Measurements from ENCODE around the gene DRG2. TPM values are rescaled to one million over a fixed set of nuclear protein-coding genes. Genes with fewer than 3 reads are reported as not detected.
A peak's percentile ranks its signal among the peaks of the same experiment; 100 is the strongest.

The DRG2 gene
- total and polyA plus RNA-seq, 2 of the 8 experiments (the other 6 are each of a cell fraction or from before 2014, with no cell fraction given): 44.6 to 47.8 TPM

DNA sequence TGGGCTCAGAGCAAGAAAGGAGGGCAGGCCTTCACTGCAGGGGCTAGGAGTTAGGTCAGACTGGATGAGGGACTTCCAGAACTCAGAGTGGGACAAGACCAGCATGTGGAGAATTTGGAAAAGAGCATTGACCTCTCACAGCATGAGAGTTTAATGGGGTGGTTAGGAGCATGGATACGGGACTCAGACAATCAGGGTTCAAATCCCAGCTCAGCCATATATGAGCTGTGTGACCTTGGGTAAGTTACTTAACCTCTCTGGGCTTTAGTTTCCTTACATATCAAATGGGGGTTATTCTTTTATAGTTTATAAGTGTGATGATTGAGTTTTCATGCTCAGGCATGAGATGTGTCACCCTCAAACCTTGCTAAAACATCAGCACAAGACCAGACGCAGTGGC, 58.5 kb downstream of the DRG2 start:
- no peak overlapping the region for H2BK120ac ChIP-seq (replicated peaks; ENCODE audit: low read depth, low read length)
- no peak overlapping the region for H3K27ac ChIP-seq (ENCODE audit: low read depth, low read length)
- no peaks in the 10 kb centered on the region for H3K23me2 ChIP-seq (ENCODE audit: low read depth, low read length)
- H2BK12ac ChIP-seq (ENCODE audit: low read depth, low read length): no peak overlapping the region
- no peak overlapping the region for H4K5ac ChIP-seq (ENCODE audit: insufficient read length, low read depth, low read length)
- no peak overlapping the region for H3K23ac ChIP-seq (ENCODE audit: insufficient read length)
- no peak for TF ChIP-seq SIN3A (conservative IDR thresholded peaks at IDR 0.05 in 1 of 2, IDR thresholded peaks at IDR 0.05 in 1 of 2; ENCODE audit: low read depth in 1 of 2, low read length in 2 of 2)
- peak; percentile 61 for TF ChIP-seq KDM1A (IDR thresholded peaks at IDR 0.05; ENCODE audit: borderline replicate concordance, low read length)
- H3K18ac ChIP-seq (ENCODE audit: extremely low read depth, low read length): no peak overlapping the region
- no peak overlapping the region for H3K4ac ChIP-seq (replicated peaks; ENCODE audit: insufficient read length, low read depth, low read length)
- peaks cover 0 to 10% (median 6%) of the 10 kb centered on the region in 4 experiments; a peak in 5 of 7 replicates for H3K4me1 ChIP-seq (replicated peaks in 1 of 4; ENCODE audit: control insufficient read depth in 3 of 4, insufficient read depth in 4 of 4, low read length in 3 of 4)
- no peak overlapping the region for H3K4me2 ChIP-seq (ENCODE audit: insufficient read depth in 1 of 2, low read depth in 2 of 2, low read length in 2 of 2)
- H3K27me3 ChIP-seq (replicated peaks in 1 of 4; ENCODE audit: control insufficient read depth in 3 of 4, extremely low read depth in 1 of 4, insufficient read depth in 3 of 4, low read length in 3 of 4): no peaks in the 10 kb centered on the region; a peak in 2 of 7 replicates
- H3K56ac ChIP-seq (replicated peaks; ENCODE audit: insufficient read length, low read depth, low read length): no peak overlapping the region
- no peaks in the 10 kb centered on the region for H4K20me1 ChIP-seq (replicated peaks in 1 of 2; ENCODE audit: control insufficient read depth in 1 of 2, insufficient read depth in 2 of 2, low read length in 2 of 2)
- H3K36me3 ChIP-seq (ENCODE audit: control insufficient read depth in 2 of 4, insufficient read depth in 4 of 4, low read length in 3 of 4): no peaks in the 10 kb centered on the region
- no peak overlapping the region for H2BK15ac ChIP-seq (ENCODE audit: low read length)
- DNase-seq (ENCODE audit: low read depth in 1 of 2, low spot score in 2 of 2) (no peak), FAIRE-seq (no peak)
- ChIA-PET POLR2A (ENCODE audit: partially characterized antibody) (interaction anchor here (1.0 to 2.1 kb wide), 2 partner anchors 9 to 122 kb away, joined by 3 to 6 read pairs; no protein-coding TSS in a partner anchor), CTCF (ENCODE audit: partially characterized antibody) (interaction anchor here (0.6 to 10.9 kb wide), 7 partner anchors 4 to 218 kb away, joined by 3 to 141 read pairs (median 4); no protein-coding TSS in a partner anchor)
- no peaks in the 10 kb centered on the region for H3K79me2 ChIP-seq (ENCODE audit: control insufficient read depth in 1 of 2, insufficient read depth in 2 of 2, low read length in 2 of 2)
- no peak overlapping the region for H4K91ac ChIP-seq (replicated peaks; ENCODE audit: insufficient read length, low read length)
- H3K79me1 ChIP-seq (ENCODE audit: low read depth, low read length): no peaks in the 10 kb centered on the region
- no peak overlapping the region for H3K14ac ChIP-seq (ENCODE audit: insufficient read length)
- no peak overlapping the region for H3K4me3 ChIP-seq (ENCODE audit: extremely low read depth in 1 of 4, insufficient read depth in 2 of 4, low read depth in 3 of 4, low read length in 4 of 4)
- no peak overlapping the region for H2BK5ac ChIP-seq (ENCODE audit: low read depth, low read length)
- H3K9me3 ChIP-seq (ENCODE audit: insufficient read depth in 2 of 2, low read depth in 1 of 2, low read length in 1 of 2): no peaks in the 10 kb centered on the region
- 97% methylated on average over 2 of the region's 2 CpGs; no CpG with 5 or more reads in 1 of the 2 experiments for whole genome bisulfite sequencing, 2 experiments (ENCODE audit: extremely low coverage in 1 of 2, insufficient coverage in 1 of 2, insufficient read length in 1 of 2, insufficient replicate concordance in 2 of 2, low coverage in 1 of 2, low lambda C conversion rate in 2 of 2, missing lambda C conversion rate in 1 of 2)
- H4K8ac ChIP-seq (ENCODE audit: extremely low read depth, insufficient read depth, low read length): no peak overlapping the region
- no peak overlapping the region for H3K9ac ChIP-seq (replicated peaks in 1 of 4; ENCODE audit: extremely low read depth in 1 of 4, low read depth in 3 of 4, low read length in 3 of 4)
- H2AK5ac ChIP-seq (ENCODE audit: low read depth, low read length): no peak overlapping the region
- H2AFZ ChIP-seq (ENCODE audit: low read length): no peak overlapping the region
- no peak overlapping the region for H2BK20ac ChIP-seq (ENCODE audit: low read length)
